GM12872 (cell line): ENCODE results near the gene SAMSN1.

Experiments
- CTCF ChIP-seq: IDR thresholded peaks from 3 replicates; pipeline ENCODE4 v1.5.1; 2011; ENCODE audit warnings: low read depth, mild to moderate bottlenecking, low read length, moderate library complexity; ENCODE audit not compliant: insufficient read depth

Gene SAMSN1

GRCh38 chr21:14526836-14527695 is 19.0 kb downstream of the SAMSN1 start:
- no peak for TF ChIP-seq CTCF

GRCh38 chr21:14526199-14526598 is 19.9 kb downstream of the SAMSN1 start:
- no peak for TF ChIP-seq CTCF

GRCh38 chr21:14523234-14523633 is 22.9 kb downstream of the SAMSN1 start:
- no peak for TF ChIP-seq CTCF

GRCh38 chr21:14522736-14523135 is 23.4 kb downstream of the SAMSN1 start:
- TF ChIP-seq CTCF, result no peak

- no peak for TF ChIP-seq CTCF
These were observed 25.6 kb downstream of the SAMSN1 start for GRCh38 chr21:14520535-14520934.

- no peak for TF ChIP-seq CTCF
These were observed 27.1 kb downstream of the SAMSN1 start for GRCh38 chr21:14519000-14519399.

- TF ChIP-seq CTCF, result no peak
These were observed 32.3 kb downstream of the SAMSN1 start for GRCh38 chr21:14513804-14514203.
